Gastrocnemius medialis (tissue), 4 donors: ENCODE data around the gene FCER1G.

Experiments used
- CTCF ChIP-seq, 5 experiments: fragments of 450-650 bp in 3 of 5; fragments of 200-600 bp in 2 of 5; sonication (generic) in 2 of 5; IDR thresholded peaks in 4 of 5; conservative IDR thresholded peaks in 1 of 5; 1 replicate in 4 of 5; 2 replicates in 1 of 5; pipeline ENCODE4 v1.5.1; 2016 to 2019; ENCODE audit warnings: antibody characterized with exemption in 5 of 5, mild to moderate bottlenecking in 3 of 5, moderate library complexity in 3 of 5
- POLR2A ChIP-seq, 2 donors: fragments of 450-650 bp; IDR thresholded peaks; one replicate each; pipeline ENCODE4 v1.6.1; 2017; ENCODE audit warnings: antibody characterized with exemption in 2 of 2, mild to moderate bottlenecking in 2 of 2, moderate library complexity in 2 of 2

DNA sequence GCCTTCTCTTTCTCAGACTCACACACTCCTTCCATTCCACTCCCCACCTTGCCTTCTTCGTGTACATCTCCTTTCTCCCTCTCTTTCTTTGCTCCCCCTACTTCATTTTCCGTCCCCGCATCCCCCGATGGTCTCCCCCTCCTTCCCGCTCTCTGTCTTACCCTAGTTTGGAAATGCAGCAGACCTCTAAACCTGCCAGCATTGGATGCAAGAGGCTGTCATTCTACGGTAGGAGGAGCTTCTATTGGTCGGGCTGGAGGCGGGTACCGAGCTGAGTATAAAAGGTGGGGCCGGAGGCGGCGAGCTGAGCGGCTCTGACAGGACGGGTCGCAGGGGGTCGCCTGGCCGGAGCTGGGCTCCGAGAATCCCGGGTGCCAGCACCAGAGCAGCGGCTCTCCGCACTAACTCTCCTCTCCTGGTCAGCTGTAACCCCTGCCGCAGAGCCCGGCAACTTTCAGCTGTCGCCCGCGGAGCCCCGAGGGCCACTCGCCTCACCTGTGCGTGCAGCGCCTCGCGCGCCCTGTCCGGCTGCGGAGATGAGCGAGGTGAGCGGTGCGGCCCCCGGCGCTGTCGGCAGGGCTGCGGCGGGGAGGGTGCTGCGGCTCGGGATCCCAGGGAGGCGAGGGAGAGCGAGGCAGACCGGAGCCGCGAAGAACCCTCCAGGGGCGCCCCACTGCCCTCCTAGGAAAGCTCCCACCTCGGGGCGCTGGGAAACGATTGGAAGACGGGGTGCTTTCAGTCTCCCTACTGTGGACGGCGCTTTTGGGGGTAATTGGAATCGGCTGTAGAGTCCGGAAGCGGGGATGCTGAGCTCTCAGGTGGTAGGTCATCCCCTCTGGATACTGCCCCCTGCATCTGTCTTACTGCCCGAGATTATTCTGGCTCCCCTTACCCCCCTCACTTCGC lies 43.6 kb downstream of the FCER1G start, which contains the start of gene PCP4L1:
- TF ChIP-seq POLR2A (IDR thresholded peaks at IDR 0.05) (no peak), CTCF (IDR thresholded peaks at IDR 0.05 in 4 of 5, conservative IDR thresholded peaks at IDR 0.05 in 1 of 5) (no peak)
